GM23338 (cell line): ENCODE measurements around the gene SYT7. TPM values are rescaled to one million over a fixed set of nuclear protein-coding genes. Genes with fewer than 3 reads are reported as not detected.

ENCODE experiments used
- ATAC-seq: fragments of 200-7000 bp; cut with Tn5 transposase; 3 replicates; pipeline ENCODE4 v1.9.1; 2020
- DNase-seq: peaks from one replicate; pipeline ENCODE4 v3.0.0-alpha.2; 2015; ENCODE audit warnings: low spot score
- H2AFZ ChIP-seq: fragments of 200-600 bp; sonication (generic); 2 replicates; pipeline ENCODE4 v1.8.0; 2016; ENCODE audit warnings: antibody characterized with exemption, mild to moderate bottlenecking, moderate library complexity
- H3F3A ChIP-seq: fragments of 200-600 bp; sonication (generic); replicated peaks from 2 replicates; pipeline ENCODE4 v1.8.0; 2017; ENCODE audit warnings: antibody characterized with exemption, mixed run types, low read depth
- H3K27ac ChIP-seq: fragments of 200-600 bp; sonication (generic); 2 replicates; pipeline ENCODE4 v1.6.1; 2016; ENCODE audit warnings: low read depth
- H3K27me3 ChIP-seq: fragments of 200-600 bp; sonication (generic); 2 replicates; pipeline ENCODE4 v1.8.0; 2016; ENCODE audit warnings: mild to moderate bottlenecking, mixed run types, moderate library complexity; ENCODE audit not compliant: insufficient read depth
- H3K36me3 ChIP-seq: fragments of 200-600 bp; sonication (generic); 2 replicates; pipeline ENCODE4 v1.8.0; 2016; ENCODE audit warnings: mild to moderate bottlenecking; ENCODE audit not compliant: insufficient read depth
- H3K4me1 ChIP-seq: fragments of 200-600 bp; sonication (generic); 2 replicates; pipeline ENCODE4 v1.8.0; 2016; ENCODE audit warnings: mild to moderate bottlenecking, moderate library complexity; ENCODE audit not compliant: insufficient read depth
- H3K4me2 ChIP-seq: fragments of 200-600 bp; sonication (generic); 2 replicates; pipeline ENCODE4 v1.7.1; 2017; ENCODE audit warnings: mixed run types
- H3K4me3 ChIP-seq: fragments of 200-600 bp; sonication (generic); 2 replicates; pipeline ENCODE4 v1.6.1; 2016; ENCODE audit warnings: mixed run types
- H3K79me2 ChIP-seq: fragments of 200-600 bp; sonication (generic); replicated peaks from 2 replicates; pipeline ENCODE4 v1.8.0; 2017; ENCODE audit warnings: mild to moderate bottlenecking; ENCODE audit not compliant: insufficient read depth
- H3K9me2 ChIP-seq: fragments of 200-600 bp; sonication (generic); 2 replicates; pipeline ENCODE4 v1.8.0; 2017; ENCODE audit not compliant: insufficient read depth
- H4K20me1 ChIP-seq: fragments of 200-600 bp; sonication (generic); replicated peaks from 2 replicates; pipeline ENCODE4 v1.8.0; 2017; ENCODE audit warnings: mild to moderate bottlenecking; ENCODE audit not compliant: insufficient read depth
- H3K27ac Mint-ChIP-seq: 2 replicates; pipeline ENCODE4 v1.8.0; 2020; ENCODE audit warnings: inconsistent platforms, mild to moderate bottlenecking, moderate library complexity, mixed read lengths
- H3K27me3 Mint-ChIP-seq: 3 replicates; pipeline ENCODE4 v1.8.0; 2022; ENCODE audit warnings: low read depth, mild to moderate bottlenecking, moderate library complexity, mixed read lengths, inconsistent platforms; ENCODE audit not compliant: insufficient read depth, poor library complexity
- H3K36me3 Mint-ChIP-seq: 3 replicates; pipeline ENCODE4 v1.8.0; 2021; ENCODE audit warnings: low read depth, mild to moderate bottlenecking, inconsistent platforms, moderate library complexity, mixed read lengths
- H3K4me1 Mint-ChIP-seq: 3 replicates; pipeline ENCODE4 v1.8.0; 2020; ENCODE audit warnings: mild to moderate bottlenecking, inconsistent platforms, mixed read lengths
- H3K4me3 Mint-ChIP-seq: 3 replicates; pipeline ENCODE4 v1.8.0; 2021; ENCODE audit warnings: moderate library complexity, mild to moderate bottlenecking, inconsistent platforms, mixed read lengths
- H3K9me3 Mint-ChIP-seq: 3 replicates; pipeline ENCODE4 v1.8.0; 2020; ENCODE audit warnings: moderate library complexity, mild to moderate bottlenecking, inconsistent platforms, mixed read lengths
- CREB1 ChIP-seq: fragments of 250-450 bp; sonication (Bioruptor Pico); IDR thresholded peaks from 2 replicates; pipeline ENCODE4 v1.5.0; 2020; ENCODE audit warnings: low read depth, mild to moderate bottlenecking, moderate library complexity
- CTCF ChIP-seq, 2 experiments: fragments of 200-600 bp in 1 of 2; sonication (generic) in 1 of 2; conservative IDR thresholded peaks; 2 replicates each; pipeline versions ENCODE4 v1.5.1 to v1.6.1; 2016 to 2017; ENCODE audit warnings: antibody characterized with exemption in 2 of 2, low read depth in 2 of 2, mild to moderate bottlenecking in 2 of 2, moderate library complexity in 1 of 2
- ETS1 ChIP-seq: IDR thresholded peaks from 2 replicates; pipeline ENCODE4 v1.6.1; 2016; ENCODE audit warnings: antibody characterized with exemption
- EZH2 ChIP-seq: fragments of 200-600 bp; sonication (generic); IDR thresholded peaks from one replicate; pipeline ENCODE4 v1.8.0; 2017; ENCODE audit warnings: antibody characterized with exemption, mild to moderate bottlenecking, low read depth; ENCODE audit not compliant: unreplicated experiment
- EZH2phosphoT487 ChIP-seq: fragments of 200-600 bp; sonication (generic); IDR thresholded peaks from one replicate; pipeline ENCODE4 v1.8.1; 2018; ENCODE audit warnings: antibody characterized with exemption; ENCODE audit not compliant: unreplicated experiment
- JUNB ChIP-seq: IDR thresholded peaks from one replicate; pipeline ENCODE4 v1.6.1; 2016; ENCODE audit warnings: antibody characterized with exemption; ENCODE audit not compliant: unreplicated experiment
- NANOG ChIP-seq: IDR thresholded peaks from 2 replicates; pipeline ENCODE4 v1.6.1; 2016; ENCODE audit warnings: antibody characterized with exemption, borderline replicate concordance
- POLR2AphosphoS5 ChIP-seq: IDR thresholded peaks from 2 replicates; pipeline ENCODE4 v1.6.1; 2016; ENCODE audit warnings: antibody characterized with exemption, low read depth
- REST ChIP-seq: IDR thresholded peaks from one replicate; pipeline ENCODE4 v1.6.1; 2018; ENCODE audit warnings: antibody characterized with exemption; ENCODE audit not compliant: unreplicated experiment
- STAT1 ChIP-seq: IDR thresholded peaks from one replicate; pipeline ENCODE4 v1.6.1; 2016; ENCODE audit warnings: antibody characterized with exemption; ENCODE audit not compliant: unreplicated experiment
- ZNF114 ChIP-seq: fragments of 250-450 bp; sonication (Bioruptor Pico); IDR thresholded peaks from 2 replicates; pipeline ENCODE4 v1.5.0; 2020; ENCODE audit warnings: mild to moderate bottlenecking, moderate library complexity
- ZNF331 ChIP-seq: fragments of 250-450 bp; sonication (Bioruptor Pico); IDR thresholded peaks from 2 replicates; pipeline ENCODE4 v1.5.0; 2020; ENCODE audit warnings: low read depth, mild to moderate bottlenecking, moderate library complexity
- ZNF462 ChIP-seq: fragments of 250-450 bp; sonication (Bioruptor Pico); IDR thresholded peaks from 2 replicates; pipeline ENCODE4 v1.5.0; 2020; ENCODE audit warnings: mild to moderate bottlenecking, moderate library complexity
- polyA plus RNA-seq: library from polyadenylated mRNA; unstranded; fragments of >200 nt; fragmentation: Nextera tagmentation; extraction: Ambion mirVana; gene quantifications from 2 replicates; pipeline ENCODE4 v1.2.1, GENCODE V29; 2016
- total RNA-seq: library from RNA; depleted of rRNA; stranded (reverse); fragments of >200 nt; shearing (Covaris generic); gene quantifications from 2 replicates; pipeline ENCODE4 v1.2.3, GENCODE V29; 2014

The SYT7 gene
- total and polyA plus RNA-seq, 2 experiments from 2014 or later, result 1.6 to 10.3 TPM

- peak overlapping the region; percentile 100 for H2AFZ ChIP-seq
- H3K79me2 ChIP-seq, result no peaks in the 10 kb centered on the region
- no peaks in the 10 kb centered on the region for H4K20me1 ChIP-seq
- H3K27ac ChIP-seq, result no peak overlapping the region
- no peaks in the 10 kb centered on the region for H3F3A ChIP-seq
- H3K36me3 ChIP-seq, result no peaks in the 10 kb centered on the region
- H3K4me1 ChIP-seq, result peaks cover 20% of the 10 kb centered on the region
- Mint-ChIP-seq H3K4me1 (peaks cover 38% of the 10 kb centered on the region), H3K36me3 (no peaks in the 10 kb centered on the region; the same call in 2 of the 3 replicates), H3K27me3 (peaks cover 23% of the 10 kb centered on the region), H3K4me3 (peak overlapping the region; percentile 72), H3K27ac (no peak overlapping the region), H3K9me3 (no peaks in the 10 kb centered on the region)
- no peaks in the 10 kb centered on the region for H3K9me2 ChIP-seq
- DNase-seq (peak; percentile 45), ATAC-seq (peak; percentile 30)
- TF ChIP-seq JUNB (no peak), ETS1 (no peak), EZH2 (no peak), REST (no peak), EZH2phosphoT487 (no peak), NANOG (no peak), ZNF462 (CRISPR knock-in tag) (no peak), CREB1 (CRISPR knock-in tag) (no peak), STAT1 (no peak), CTCF (conservative IDR thresholded peaks at IDR 0.05; ENCODE audit: low read depth in 2 of 2) (no peak), ZNF114 (CRISPR knock-in tag) (no peak), POLR2AphosphoS5 (no peak), ZNF331 (CRISPR knock-in tag) (no peak)
- H3K4me2 ChIP-seq, result peak overlapping the region; percentile 98
- H3K27me3 ChIP-seq, result peaks cover 34% of the 10 kb centered on the region
- H3K4me3 ChIP-seq, result peak overlapping the region; percentile 68
These were observed 7.9 kb upstream of the SYT7 start for GRCh38 chr11:61588728-61589191.
